ENCODE data around the gene KRTAP29-1. TPM values are rescaled to one million over a fixed set of nuclear protein-coding genes. Genes with fewer than 3 reads are reported as not detected.

KRTAP29-1 gene
- total and polyA plus RNA-seq, 9 donors, result not detected

GRCh38 chr17:41325126-41325525 lies 22.5 kb upstream of the KRTAP29-1 start:
- H3K27ac ChIP-seq, result no peak overlapping the region
- DNase-seq, result no peak
- no peak overlapping the region for H3K4me3 ChIP-seq
- no peaks in the 10 kb centered on the region for H3K27me3 ChIP-seq
- 86 to 93% (median 92%) methylated on average over 10 of the region's 10 CpGs for WGBS, 3 donors
- no peaks in the 10 kb centered on the region for H3K9me3 ChIP-seq
- intact Hi-C loops (cut with DNase I), result no loop called here
- H3K36me3 ChIP-seq, result no peaks in the 10 kb centered on the region
- H3K4me1 ChIP-seq (ENCODE audit: insufficient read depth), result peaks cover 4% of the 10 kb centered on the region
- no peak for TF ChIP-seq EP300 (IDR thresholded peaks at IDR 0.05)
- TF ChIP-seq, protein P1, sequence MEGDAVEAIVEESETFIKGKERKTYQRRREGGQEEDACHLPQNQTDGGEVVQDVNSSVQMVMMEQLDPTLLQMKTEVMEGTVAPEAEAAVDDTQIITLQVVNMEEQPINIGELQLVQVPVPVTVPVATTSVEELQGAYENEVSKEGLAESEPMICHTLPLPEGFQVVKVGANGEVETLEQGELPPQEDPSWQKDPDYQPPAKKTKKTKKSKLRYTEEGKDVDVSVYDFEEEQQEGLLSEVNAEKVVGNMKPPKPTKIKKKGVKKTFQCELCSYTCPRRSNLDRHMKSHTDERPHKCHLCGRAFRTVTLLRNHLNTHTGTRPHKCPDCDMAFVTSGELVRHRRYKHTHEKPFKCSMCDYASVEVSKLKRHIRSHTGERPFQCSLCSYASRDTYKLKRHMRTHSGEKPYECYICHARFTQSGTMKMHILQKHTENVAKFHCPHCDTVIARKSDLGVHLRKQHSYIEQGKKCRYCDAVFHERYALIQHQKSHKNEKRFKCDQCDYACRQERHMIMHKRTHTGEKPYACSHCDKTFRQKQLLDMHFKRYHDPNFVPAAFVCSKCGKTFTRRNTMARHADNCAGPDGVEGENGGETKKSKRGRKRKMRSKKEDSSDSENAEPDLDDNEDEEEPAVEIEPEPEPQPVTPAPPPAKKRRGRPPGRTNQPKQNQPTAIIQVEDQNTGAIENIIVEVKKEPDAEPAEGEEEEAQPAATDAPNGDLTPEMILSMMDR (IDR thresholded peaks at IDR 0.05), result no peak
- no peak for TF ChIP-seq POLR2A (IDR thresholded peaks at IDR 0.05)

- TF ChIP-seq POLR2A (IDR thresholded peaks at IDR 0.05), result no peak
- TF ChIP-seq, protein P1 (IDR thresholded peaks at IDR 0.05), result no peak
- no peak for TF ChIP-seq EP300 (IDR thresholded peaks at IDR 0.05)
- Histone ChIP-seq H3K4me3 (no peak overlapping the region), H3K4me1 (ENCODE audit: insufficient read depth) (peaks cover 4% of the 10 kb centered on the region), H3K36me3 (no peaks in the 10 kb centered on the region), H3K27ac (no peak overlapping the region), H3K9me3 (no peaks in the 10 kb centered on the region), H3K27me3 (no peaks in the 10 kb centered on the region)
- WGBS, 3 donors, result 74 to 83% (median 80%) methylated on average over 16 of the region's 16 CpGs
- no peak for DNase-seq
- intact Hi-C loops (cut with DNase I), result no loop called here
Measured at GRCh38 chr17:41324180-41325075, 21.8 kb upstream of the KRTAP29-1 start.

DNA sequence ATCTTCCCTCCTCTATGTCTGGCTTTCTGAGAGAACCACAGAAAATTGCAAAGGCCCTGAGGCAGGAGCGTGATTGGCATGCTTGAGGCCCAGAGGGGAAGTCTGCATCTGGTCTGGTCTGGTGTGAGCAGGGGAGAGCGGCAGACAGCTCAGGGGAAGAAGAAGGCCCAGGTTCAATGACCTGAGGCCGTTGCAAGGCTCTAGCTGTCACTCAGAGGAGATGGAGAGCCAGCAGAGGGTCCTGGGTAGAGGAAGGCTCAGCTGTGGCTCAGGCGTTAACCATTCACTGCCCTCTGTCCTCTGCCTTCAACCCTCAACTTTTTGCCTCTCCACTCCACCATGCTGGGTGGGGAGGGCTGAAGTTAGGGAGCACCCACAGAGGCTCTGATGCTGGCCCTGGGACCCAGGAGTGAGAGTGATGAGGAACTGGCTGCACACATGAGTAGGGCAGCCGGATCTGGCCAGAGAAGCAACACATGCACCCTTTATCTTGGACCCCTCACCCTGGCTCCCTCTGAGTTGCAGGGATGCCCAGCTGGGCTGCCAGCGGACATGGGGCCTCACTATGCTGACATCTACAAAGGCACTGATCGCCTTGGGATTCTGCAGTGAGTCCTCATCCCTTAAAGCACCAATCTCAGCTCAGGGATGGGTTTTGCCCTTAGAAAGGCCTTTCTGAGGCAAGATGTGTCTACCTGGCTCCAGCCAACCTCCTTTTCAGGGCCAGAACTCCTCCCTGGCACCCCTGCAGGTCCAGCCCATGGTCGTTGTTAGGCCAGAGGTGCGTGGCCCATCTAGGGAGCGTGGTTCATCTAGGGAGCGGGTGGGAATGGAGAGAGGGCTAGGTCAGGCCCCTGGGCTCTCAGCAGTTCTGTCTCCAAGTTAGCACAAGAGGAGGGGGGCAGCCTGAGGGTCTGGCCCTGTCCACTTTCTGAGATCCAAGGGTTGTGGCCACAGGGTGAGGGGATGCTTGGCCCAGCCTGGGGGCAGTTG lies 20.5 kb upstream of the KRTAP29-1 start:
- H3K27ac ChIP-seq, result no peak overlapping the region
- intact Hi-C loops (cut with DNase I), result no loop called here
- DNase-seq, result no peak
- H3K4me1 ChIP-seq (ENCODE audit: insufficient read depth), result peaks cover 4% of the 10 kb centered on the region
- H3K36me3 ChIP-seq, result no peaks in the 10 kb centered on the region
- no peaks in the 10 kb centered on the region for H3K27me3 ChIP-seq
- no peaks in the 10 kb centered on the region for H3K9me3 ChIP-seq
- H3K4me3 ChIP-seq, result no peak overlapping the region
- WGBS, 3 donors, result 90 to 96% (median 94%) methylated on average over 11 of the region's 11 CpGs
- TF ChIP-seq, protein P1 (IDR thresholded peaks at IDR 0.05), result no peak
- no peak for TF ChIP-seq EP300 (IDR thresholded peaks at IDR 0.05)
- TF ChIP-seq POLR2A (IDR thresholded peaks at IDR 0.05), result no peak

DNA sequence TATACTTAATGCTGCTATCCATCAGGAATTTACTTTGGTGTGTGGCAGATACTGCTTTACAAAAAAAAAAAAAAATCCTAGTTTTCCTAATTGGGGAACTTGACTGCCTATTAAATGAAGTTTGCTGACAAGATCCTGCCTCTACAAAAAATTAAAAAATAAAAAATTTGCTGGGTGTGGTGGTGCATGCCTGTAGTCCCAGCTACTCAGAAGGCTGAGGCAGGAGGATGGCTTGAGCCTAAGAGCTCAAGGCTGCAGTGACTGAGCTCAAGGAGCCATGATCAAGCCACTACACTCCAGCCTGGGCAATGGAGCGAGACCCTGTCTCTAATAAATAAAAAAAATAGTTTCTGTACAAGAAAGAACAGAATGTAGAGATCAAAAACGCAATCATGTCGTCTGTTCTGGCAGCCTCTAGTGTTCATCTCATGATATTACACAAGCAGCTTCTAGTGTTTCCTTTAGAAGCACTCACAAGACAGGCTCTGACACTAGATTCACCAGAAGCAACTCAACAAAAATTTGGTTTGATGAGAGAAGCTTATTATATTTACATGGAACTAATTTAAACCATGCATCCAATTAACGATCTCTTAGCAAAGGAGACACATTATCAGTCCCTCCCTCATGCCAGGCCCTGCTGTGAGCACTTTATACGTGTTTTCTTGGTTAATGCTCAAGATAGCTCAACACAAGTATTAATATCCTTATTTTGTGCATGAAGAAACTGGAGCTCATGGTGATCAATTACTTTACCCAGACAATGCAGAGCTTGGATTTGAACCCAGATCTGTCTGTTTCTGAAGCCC lies 19.6 kb upstream of the KRTAP29-1 start:
- no peak for DNase-seq
- 32 to 35% (median 32%) methylated on average over 5 of the region's 5 CpGs for WGBS, 3 donors
- H3K4me3 ChIP-seq, result no peak overlapping the region
- H3K9me3 ChIP-seq, result no peaks in the 10 kb centered on the region
- no peaks in the 10 kb centered on the region for H3K4me1 ChIP-seq (ENCODE audit: insufficient read depth)
- no peaks in the 10 kb centered on the region for H3K36me3 ChIP-seq
- no peak overlapping the region for H3K27ac ChIP-seq
- TF ChIP-seq POLR2A (IDR thresholded peaks at IDR 0.05) (no peak), EP300 (IDR thresholded peaks at IDR 0.05) (no peak)
- TF ChIP-seq, protein P1 (IDR thresholded peaks at IDR 0.05), result peak in 1 of 3 donors; percentile 51
- intact Hi-C loops (cut with DNase I), result no loop called here
- H3K27me3 ChIP-seq, result no peaks in the 10 kb centered on the region

All from ovary (tissue), 9 donors.